ENCODE results near the gene ZNF385D.
A peak's percentile ranks its signal among the peaks of the same experiment; 100 is the strongest.

ZNF385D gene

GRCh38 chr3:21682206-21682605, 68.8 kb downstream of the ZNF385D start:
- Histone ChIP-seq H3K4me1 (ENCODE audit: control insufficient read depth, insufficient read depth, low read length, unreplicated experiment) (no peaks in the 10 kb centered on the region), H3K36me3 (ENCODE audit: insufficient read depth, low read length) (no peaks in the 10 kb centered on the region), H3K27ac (ENCODE audit: low read depth, low read length) (no peak overlapping the region), H3K27me3 (ENCODE audit: insufficient read depth, low read length) (no peaks in the 10 kb centered on the region), H3K79me2 (ENCODE audit: control insufficient read depth, insufficient read depth, low read length, unreplicated experiment) (no peaks in the 10 kb centered on the region), H3K4me3 (ENCODE audit: low read depth, low read length) (no peak overlapping the region), H2AFZ (ENCODE audit: low read length, unreplicated experiment) (no peak overlapping the region)

GRCh38 chr3:21673393-21673792, 77.6 kb downstream of the ZNF385D start:
- H3K27me3 ChIP-seq (ENCODE audit: insufficient read depth, low read length) = no peaks in the 10 kb centered on the region
- no peak overlapping the region for H2AFZ ChIP-seq (ENCODE audit: low read length, unreplicated experiment)
- H3K79me2 ChIP-seq (ENCODE audit: control insufficient read depth, insufficient read depth, low read length, unreplicated experiment) = no peaks in the 10 kb centered on the region
- no peak overlapping the region for H3K4me3 ChIP-seq (ENCODE audit: low read depth, low read length)
- H3K27ac ChIP-seq (ENCODE audit: low read depth, low read length) = peak overlapping the region; percentile 91
- H3K36me3 ChIP-seq (ENCODE audit: insufficient read depth, low read length) = no peaks in the 10 kb centered on the region
- peaks cover 25% of the 10 kb centered on the region for H3K4me1 ChIP-seq (ENCODE audit: control insufficient read depth, insufficient read depth, low read length, unreplicated experiment)

- peak overlapping the region; percentile 10; the same call in 1 of the 2 replicates for H3K4me3 ChIP-seq (ENCODE audit: low read depth, low read length)
- peak overlapping the region; percentile 91 for H3K27ac ChIP-seq (ENCODE audit: low read depth, low read length)
- no peaks in the 10 kb centered on the region for H3K79me2 ChIP-seq (ENCODE audit: control insufficient read depth, insufficient read depth, low read length, unreplicated experiment)
- no peaks in the 10 kb centered on the region for H3K27me3 ChIP-seq (ENCODE audit: insufficient read depth, low read length)
- no peaks in the 10 kb centered on the region for H3K36me3 ChIP-seq (ENCODE audit: insufficient read depth, low read length)
- peaks cover 25% of the 10 kb centered on the region for H3K4me1 ChIP-seq (ENCODE audit: control insufficient read depth, insufficient read depth, low read length, unreplicated experiment)
- H2AFZ ChIP-seq (ENCODE audit: low read length, unreplicated experiment) = peak overlapping the region; percentile 58
Observed at GRCh38 chr3:21672303-21672702, 78.7 kb downstream of the ZNF385D start.

GRCh38 chr3:21670386-21670785, 80.6 kb downstream of the ZNF385D start:
- no peaks in the 10 kb centered on the region for H3K36me3 ChIP-seq (ENCODE audit: insufficient read depth, low read length)
- H2AFZ ChIP-seq (ENCODE audit: low read length, unreplicated experiment) = no peak overlapping the region
- no peak overlapping the region for H3K27ac ChIP-seq (ENCODE audit: low read depth, low read length)
- peaks cover 25% of the 10 kb centered on the region for H3K4me1 ChIP-seq (ENCODE audit: control insufficient read depth, insufficient read depth, low read length, unreplicated experiment)
- no peak overlapping the region for H3K4me3 ChIP-seq (ENCODE audit: low read depth, low read length)
- no peaks in the 10 kb centered on the region for H3K27me3 ChIP-seq (ENCODE audit: insufficient read depth, low read length)
- H3K79me2 ChIP-seq (ENCODE audit: control insufficient read depth, insufficient read depth, low read length, unreplicated experiment) = no peaks in the 10 kb centered on the region

- Histone ChIP-seq H2AFZ (ENCODE audit: low read length, unreplicated experiment) (no peak overlapping the region), H3K27ac (ENCODE audit: low read depth, low read length) (no peak overlapping the region), H3K79me2 (ENCODE audit: control insufficient read depth, insufficient read depth, low read length, unreplicated experiment) (no peaks in the 10 kb centered on the region), H3K36me3 (ENCODE audit: insufficient read depth, low read length) (no peaks in the 10 kb centered on the region), H3K4me3 (ENCODE audit: low read depth, low read length) (no peak overlapping the region), H3K27me3 (ENCODE audit: insufficient read depth, low read length) (no peaks in the 10 kb centered on the region), H3K4me1 (ENCODE audit: control insufficient read depth, insufficient read depth, low read length, unreplicated experiment) (peaks cover 15% of the 10 kb centered on the region)
Observed at GRCh38 chr3:21668012-21668411, 83.0 kb downstream of the ZNF385D start.

- Histone ChIP-seq H2AFZ (ENCODE audit: low read length, unreplicated experiment) (no peak overlapping the region), H3K27ac (ENCODE audit: low read depth, low read length) (no peak overlapping the region), H3K4me3 (ENCODE audit: low read depth, low read length) (no peak overlapping the region)
Observed at GRCh38 chr3:21665444-21666100, 85.4 kb downstream of the ZNF385D start.

GRCh38 chr3:21664996-21665395, 86.0 kb downstream of the ZNF385D start:
- Histone ChIP-seq H3K4me3 (ENCODE audit: low read depth, low read length) (no peak overlapping the region), H3K27me3 (ENCODE audit: insufficient read depth, low read length) (no peaks in the 10 kb centered on the region), H2AFZ (ENCODE audit: low read length, unreplicated experiment) (no peak overlapping the region), H3K36me3 (ENCODE audit: insufficient read depth, low read length) (no peaks in the 10 kb centered on the region), H3K27ac (ENCODE audit: low read depth, low read length) (no peak overlapping the region), H3K79me2 (ENCODE audit: control insufficient read depth, insufficient read depth, low read length, unreplicated experiment) (no peaks in the 10 kb centered on the region), H3K4me1 (ENCODE audit: control insufficient read depth, insufficient read depth, low read length, unreplicated experiment) (no peaks in the 10 kb centered on the region)

More at GRCh38 chr3:21665444-21666100, 85.4 kb downstream of the ZNF385D start:
- Histone ChIP-seq H3K27me3 (ENCODE audit: insufficient read depth, low read length) (no peaks in the 10 kb centered on the region), H3K36me3 (ENCODE audit: insufficient read depth, low read length) (no peaks in the 10 kb centered on the region), H3K79me2 (ENCODE audit: control insufficient read depth, insufficient read depth, low read length, unreplicated experiment) (no peaks in the 10 kb centered on the region), H3K4me1 (ENCODE audit: control insufficient read depth, insufficient read depth, low read length, unreplicated experiment) (no peaks in the 10 kb centered on the region)

GRCh38 chr3:21662403-21662802, 88.6 kb downstream of the ZNF385D start:
- Histone ChIP-seq H3K4me3 (ENCODE audit: low read depth, low read length) (no peak overlapping the region), H3K36me3 (ENCODE audit: insufficient read depth, low read length) (no peaks in the 10 kb centered on the region), H3K27me3 (ENCODE audit: insufficient read depth, low read length) (no peaks in the 10 kb centered on the region), H3K4me1 (ENCODE audit: control insufficient read depth, insufficient read depth, low read length, unreplicated experiment) (no peaks in the 10 kb centered on the region), H3K27ac (ENCODE audit: low read depth, low read length) (no peak overlapping the region), H2AFZ (ENCODE audit: low read length, unreplicated experiment) (no peak overlapping the region), H3K79me2 (ENCODE audit: control insufficient read depth, insufficient read depth, low read length, unreplicated experiment) (no peaks in the 10 kb centered on the region)

- Histone ChIP-seq H3K27ac (ENCODE audit: low read depth, low read length) (peak overlapping the region; percentile 61), H2AFZ (ENCODE audit: low read length, unreplicated experiment) (peak overlapping the region; percentile 75), H3K27me3 (ENCODE audit: insufficient read depth, low read length) (no peaks in the 10 kb centered on the region), H3K79me2 (ENCODE audit: control insufficient read depth, insufficient read depth, low read length, unreplicated experiment) (no peaks in the 10 kb centered on the region), H3K4me3 (ENCODE audit: low read depth, low read length) (0 out of 2 replicates have a peak overlapping the region, but pooled peaks have one; percentile 44), H3K36me3 (ENCODE audit: insufficient read depth, low read length) (no peaks in the 10 kb centered on the region), H3K4me1 (ENCODE audit: control insufficient read depth, insufficient read depth, low read length, unreplicated experiment) (peaks cover 13% of the 10 kb centered on the region)
Observed at GRCh38 chr3:21654662-21655061, 96.3 kb downstream of the ZNF385D start.

- Histone ChIP-seq H2AFZ (ENCODE audit: low read length, unreplicated experiment) (no peak overlapping the region), H3K79me2 (ENCODE audit: control insufficient read depth, insufficient read depth, low read length, unreplicated experiment) (no peaks in the 10 kb centered on the region), H3K4me1 (ENCODE audit: control insufficient read depth, insufficient read depth, low read length, unreplicated experiment) (peaks cover 13% of the 10 kb centered on the region), H3K27me3 (ENCODE audit: insufficient read depth, low read length) (no peaks in the 10 kb centered on the region), H3K36me3 (ENCODE audit: insufficient read depth, low read length) (no peaks in the 10 kb centered on the region), H3K27ac (ENCODE audit: low read depth, low read length) (peak overlapping the region; percentile 61; the same call in 1 of the 2 replicates), H3K4me3 (ENCODE audit: low read depth, low read length) (no peak overlapping the region)
Observed at GRCh38 chr3:21654241-21654640, 96.8 kb downstream of the ZNF385D start.

GRCh38 chr3:21649519-21649918, 101.5 kb downstream of the ZNF385D start:
- H3K36me3 ChIP-seq (ENCODE audit: insufficient read depth, low read length) = no peaks in the 10 kb centered on the region
- no peaks in the 10 kb centered on the region for H3K79me2 ChIP-seq (ENCODE audit: control insufficient read depth, insufficient read depth, low read length, unreplicated experiment)
- H3K4me3 ChIP-seq (ENCODE audit: low read depth, low read length) = no peak overlapping the region
- H2AFZ ChIP-seq (ENCODE audit: low read length, unreplicated experiment) = no peak overlapping the region
- H3K27ac ChIP-seq (ENCODE audit: low read depth, low read length) = no peak overlapping the region
- peaks cover 21% of the 10 kb centered on the region for H3K4me1 ChIP-seq (ENCODE audit: control insufficient read depth, insufficient read depth, low read length, unreplicated experiment)
- no peaks in the 10 kb centered on the region for H3K27me3 ChIP-seq (ENCODE audit: insufficient read depth, low read length)

Data from ACC112 (cell line).